Esophagus squamous epithelium (tissue), 4 donors: ENCODE data around the gene GREM2.

Experiments
- CTCF ChIP-seq, 6 experiments: fragments of 450-650 bp in 4 of 6; fragments of 200-600 bp in 2 of 6; sonication (generic) in 2 of 6; IDR thresholded peaks; one replicate each; pipeline ENCODE4 v1.5.1; 2016 to 2019; ENCODE audit warnings: antibody characterized with exemption in 6 of 6, mild to moderate bottlenecking in 4 of 6, moderate library complexity in 4 of 6
- POLR2A ChIP-seq, 4 donors: fragments of 450-650 bp; IDR thresholded peaks; one replicate each; pipeline ENCODE4 v1.6.1; 2017; ENCODE audit warnings: antibody characterized with exemption in 4 of 4, mild to moderate bottlenecking in 4 of 4, moderate library complexity in 3 of 4

GRCh38 chr1:240616018-240616417, 4.1 kb upstream of the GREM2 start:
- TF ChIP-seq CTCF (IDR thresholded peaks at IDR 0.05) (no peak), POLR2A (IDR thresholded peaks at IDR 0.05) (no peak)
